NOMO-1 treated with DMSO at 0.1 percent for 48 hours (cell line): ENCODE results near the gene ELF2.
"Not testable (repeated sequence)": the region's sequence is repeated elsewhere in the genome, so short reads cannot be mapped to it uniquely, and the experiment has no call there.

Experiments
- DNase-seq: peaks from one replicate; lab custom pipeline; 2025; ENCODE audit not compliant: unreplicated experiment; lab: John Stamatoyannopoulos, UW

Gene ELF2

GRCh38 chr4:139177049-139177868 is at the start of gene ELF2:
TSS of gene ELF2 (minus strand) at chr4:139177218. CDS start at chr4:139137701, 39,517 bp downstream.
- peak; percentile 75 for DNase-seq

GRCh38 chr4:139223682-139224317 is 46.8 kb upstream of the ELF2 start:
- no peak for DNase-seq

DNA sequence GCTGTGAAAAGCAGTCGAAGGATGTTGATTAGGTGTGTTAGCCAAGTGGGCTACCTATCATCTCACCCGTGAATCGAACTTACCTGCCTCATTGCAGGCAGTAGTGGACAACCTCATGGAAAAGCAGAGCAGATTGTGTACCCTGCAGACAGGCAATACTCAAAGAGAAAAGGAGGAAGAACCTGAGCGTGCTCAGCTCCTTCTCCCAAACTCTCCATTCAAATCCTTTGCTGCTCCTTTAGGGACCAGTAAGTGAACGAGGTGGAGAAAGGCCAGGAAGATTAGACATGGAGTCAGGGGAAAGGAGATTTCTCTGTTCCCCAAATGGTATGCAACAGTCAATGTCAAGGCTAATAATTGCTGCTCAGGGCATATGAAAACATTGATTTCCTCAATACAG is 45.2 kb upstream of the ELF2 start:
- no peak for DNase-seq

- no peak for DNase-seq
Observed at GRCh38 chr4:139221687-139222086, 44.7 kb upstream of the ELF2 start.

DNA sequence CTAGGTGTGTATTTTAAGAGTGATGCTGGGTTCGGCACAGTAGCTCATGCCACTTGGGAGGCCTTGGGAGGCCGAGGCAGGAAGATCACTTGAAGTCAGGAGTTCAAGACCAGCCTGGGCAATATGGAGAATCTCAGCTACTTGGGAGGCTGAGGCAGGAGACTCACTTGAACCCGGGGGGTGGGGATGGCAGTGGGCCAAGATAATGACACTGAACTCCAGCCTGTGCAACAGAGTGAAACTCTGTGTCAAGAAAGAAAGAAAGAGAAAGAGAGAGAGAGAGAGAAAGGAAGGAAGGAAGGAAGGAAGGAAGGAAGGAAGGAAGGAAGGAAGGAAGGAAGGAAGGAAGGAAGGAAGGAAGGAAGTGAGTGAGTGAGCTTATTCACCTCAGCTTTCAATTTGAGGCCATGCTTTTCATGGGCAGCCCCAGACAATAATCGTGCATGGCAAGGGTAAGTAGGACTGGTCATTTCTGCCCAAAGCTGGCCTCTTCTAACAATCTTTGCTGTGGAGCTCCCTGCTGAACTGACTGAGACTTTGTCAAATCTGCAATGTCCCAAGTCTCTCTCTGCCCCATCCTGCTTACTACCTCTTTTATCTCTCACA is 42.5 kb upstream of the ELF2 start:
- no peak for DNase-seq

GRCh38 chr4:139214039-139214534 is 37.1 kb upstream of the ELF2 start:
- DNase-seq = peak; percentile 98

- not testable (repeated sequence) for DNase-seq
Observed at GRCh38 chr4:139213633-139214032, 36.6 kb upstream of the ELF2 start.

DNA sequence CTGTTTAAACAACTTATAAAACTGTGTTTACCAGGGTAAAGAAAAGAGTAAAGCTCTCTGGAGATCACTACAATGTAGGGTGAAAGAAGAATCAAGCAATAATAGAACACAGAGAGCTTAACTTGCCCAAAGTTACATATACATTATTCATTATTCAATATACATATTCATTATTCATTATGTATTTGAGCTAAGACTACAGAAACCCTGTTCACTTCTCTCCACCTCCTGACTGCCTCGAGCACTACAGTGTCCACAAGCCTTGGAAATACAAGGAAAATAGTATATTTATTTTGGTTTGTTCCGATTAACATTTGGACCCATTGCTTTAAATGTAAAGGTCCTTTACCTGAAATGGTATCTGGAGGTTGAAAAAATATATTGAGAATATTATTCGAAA is 35.9 kb upstream of the ELF2 start:
- DNase-seq = no peak

DNA sequence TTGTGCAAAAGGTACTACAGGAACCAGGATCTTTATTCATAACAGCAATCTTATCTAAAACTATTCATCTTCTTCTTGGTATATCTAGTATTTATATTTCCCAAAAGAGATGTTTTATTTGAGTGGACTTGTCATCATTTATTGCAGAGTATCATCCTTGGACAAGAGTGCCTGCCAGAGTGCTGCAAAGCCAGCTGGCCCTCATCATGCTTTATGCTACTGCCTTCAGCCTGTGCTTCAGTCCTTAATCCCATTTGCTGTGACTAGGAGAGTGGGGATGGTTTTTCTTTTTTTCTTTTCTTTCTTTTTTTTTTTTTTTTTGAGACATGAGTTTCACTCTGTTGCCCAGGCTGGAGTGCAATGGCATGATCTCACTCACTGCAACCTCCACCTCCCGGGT is 33.5 kb upstream of the ELF2 start:
- no peak for DNase-seq

GRCh38 chr4:139209470-139210063 is 32.5 kb upstream of the ELF2 start:
- no peak for DNase-seq

DNA sequence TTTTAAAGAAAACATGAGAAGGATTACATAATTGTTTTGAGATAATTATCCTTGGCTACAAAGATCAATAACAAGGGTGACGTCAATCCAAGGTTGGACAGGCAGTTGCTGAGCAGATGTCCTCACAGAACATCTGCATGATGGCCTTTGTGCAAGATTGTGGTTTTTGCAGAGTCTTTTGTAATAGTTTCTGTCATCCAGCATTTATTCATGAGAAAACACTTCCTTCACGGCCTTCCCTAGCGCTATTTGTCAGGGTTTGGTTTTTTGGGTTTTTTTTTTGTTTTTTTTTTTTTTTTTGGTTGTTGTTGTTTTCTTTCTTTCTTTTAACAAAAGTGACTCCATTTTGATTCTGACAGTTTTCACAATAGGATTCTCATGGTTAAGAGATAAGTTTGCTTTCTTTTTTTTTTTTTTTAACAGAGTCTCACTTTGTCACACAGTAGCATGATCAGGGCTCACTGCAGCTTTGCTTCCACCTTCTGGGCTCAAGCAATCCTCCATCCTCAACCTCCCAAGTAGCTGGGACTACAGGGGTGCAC is 31.5 kb upstream of the ELF2 start:
- DNase-seq = peak; percentile 98

DNA sequence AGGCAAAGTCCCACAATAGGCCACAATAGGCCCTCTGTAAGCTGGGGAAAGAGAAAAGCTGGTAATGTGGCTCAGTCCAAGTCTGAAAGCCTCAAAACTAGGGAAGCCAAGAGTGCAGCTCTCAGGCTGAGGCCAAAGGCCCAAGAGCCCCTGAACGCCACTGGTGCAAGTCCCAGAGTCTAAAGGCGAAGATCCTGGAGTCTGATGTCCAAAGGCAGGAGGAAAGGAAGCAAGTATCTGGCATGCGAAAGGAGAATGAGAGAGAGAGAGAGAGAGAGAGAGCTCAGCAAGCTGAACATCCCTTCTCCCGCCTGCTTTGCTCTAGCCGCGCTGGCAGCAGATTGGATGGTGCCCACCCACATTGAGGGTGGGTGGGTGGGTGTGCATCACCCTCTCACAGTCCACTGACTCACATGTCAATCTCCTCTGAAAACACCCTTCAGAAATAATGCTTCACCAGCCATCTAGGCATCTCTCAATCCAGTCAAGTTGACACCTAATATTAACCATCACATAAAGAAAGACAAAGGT is 30.9 kb upstream of the ELF2 start:
- DNase-seq = no peak

DNA sequence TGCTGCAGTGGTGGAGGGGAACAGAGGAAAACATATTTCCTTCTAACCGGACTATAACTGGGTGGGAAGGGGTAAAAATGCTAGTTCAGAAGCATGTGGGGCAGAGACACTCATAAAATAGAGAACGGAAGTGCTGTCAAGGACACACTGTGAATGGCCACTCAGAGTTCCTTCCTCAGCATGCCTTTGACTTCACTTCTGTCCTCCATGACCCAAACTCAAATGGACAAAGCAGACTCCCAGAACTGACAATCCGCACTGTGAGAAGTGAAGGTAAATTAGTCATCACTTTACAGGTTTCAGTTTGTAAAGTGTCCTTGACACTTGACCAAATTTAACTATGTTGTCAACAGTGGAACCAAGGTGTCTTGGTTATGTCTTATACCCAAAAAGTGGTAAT is 30.2 kb upstream of the ELF2 start:
- peak; percentile 26 for DNase-seq

- DNase-seq = no peak
Observed at GRCh38 chr4:139202991-139203390, 26.0 kb upstream of the ELF2 start.

DNA sequence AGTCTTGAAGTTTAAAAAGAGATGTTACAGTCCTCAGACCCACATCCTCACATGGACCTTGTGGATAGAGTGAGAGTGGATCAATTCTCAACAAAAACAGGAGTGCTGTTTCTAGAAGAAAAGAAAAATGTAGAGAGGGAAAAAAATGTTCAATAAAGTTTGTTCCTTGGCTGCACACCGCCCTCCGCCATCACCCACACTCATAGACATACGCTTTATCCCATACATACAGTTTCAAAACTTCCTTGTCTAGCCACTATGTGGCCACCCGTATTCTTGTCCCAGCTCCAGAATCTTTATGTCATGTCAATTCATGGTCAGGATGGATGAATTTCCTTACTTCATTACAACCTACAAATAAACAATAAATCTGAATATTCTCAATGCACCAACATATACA is 23.5 kb upstream of the ELF2 start:
- no peak for DNase-seq

GRCh38 chr4:139200102-139200501 is 23.1 kb upstream of the ELF2 start:
- no peak for DNase-seq

DNA sequence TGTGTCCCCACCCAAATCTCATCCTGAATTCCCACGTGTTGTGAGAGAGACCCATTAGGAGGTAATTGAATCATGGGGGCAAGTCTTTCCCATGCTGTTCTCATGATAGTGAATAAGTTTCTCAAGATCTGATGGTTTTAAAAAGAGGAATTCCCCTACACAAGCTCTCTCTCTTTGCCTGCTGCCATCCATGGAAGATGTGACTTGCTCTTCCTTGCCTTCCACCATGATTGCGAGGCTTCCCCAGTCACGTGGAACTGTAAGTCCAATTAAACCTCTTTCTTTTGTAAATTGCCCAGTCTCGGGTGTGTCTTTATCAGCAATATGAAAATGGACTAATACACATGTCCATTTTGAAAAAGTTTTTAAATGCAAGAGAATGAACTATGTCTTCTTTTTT is 20.2 kb upstream of the ELF2 start:
- not testable (repeated sequence) for DNase-seq

DNA sequence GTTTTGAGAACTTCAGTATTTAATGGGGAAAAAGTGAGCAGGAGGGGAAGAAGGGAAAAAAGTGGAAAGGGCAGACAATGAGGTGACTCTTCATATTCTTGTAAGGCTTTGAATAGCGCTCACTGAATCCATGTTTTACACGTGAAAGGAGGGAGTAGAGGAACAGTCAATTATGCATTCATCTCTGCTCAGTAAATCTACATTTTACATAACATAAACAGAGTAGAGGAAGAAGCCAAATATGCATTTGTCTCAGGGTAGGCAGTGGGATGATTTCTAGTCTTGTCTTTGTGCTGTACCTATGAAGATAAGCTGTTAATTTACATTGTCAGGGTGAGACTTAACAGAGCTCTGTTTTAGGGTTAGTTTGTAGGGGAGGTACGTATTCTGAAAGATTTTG is 19.4 kb upstream of the ELF2 start:
- no peak for DNase-seq

- no peak for DNase-seq
Observed at GRCh38 chr4:139191373-139191772, 14.4 kb upstream of the ELF2 start.

DNA sequence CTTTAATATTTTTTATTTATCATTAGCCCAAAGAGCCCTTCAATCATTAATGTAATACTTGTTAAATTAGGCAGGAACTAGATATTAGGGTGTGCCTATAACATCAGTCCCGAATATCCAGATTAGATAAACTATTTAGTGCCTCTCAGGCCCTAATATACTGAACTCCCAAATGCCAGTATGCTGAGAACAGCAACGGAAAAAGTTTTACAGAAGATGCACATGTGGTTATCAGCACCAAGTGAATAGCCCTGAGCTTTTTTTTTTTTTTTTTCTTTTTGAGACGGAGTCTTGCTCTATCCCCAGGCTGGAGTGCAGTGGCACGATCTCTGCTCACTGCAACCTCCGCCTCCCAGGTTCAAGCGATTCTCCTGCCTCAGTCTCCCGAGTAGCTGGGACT is 13.0 kb upstream of the ELF2 start:
- DNase-seq = no peak

- DNase-seq = no peak
Observed at GRCh38 chr4:139189417-139189749, 12.4 kb upstream of the ELF2 start.
